Kidney epithelial cell (primary cell): ENCODE results near the gene C1QTNF8. TPM values are rescaled to one million over a fixed set of nuclear protein-coding genes. Genes with fewer than 3 reads are reported as not detected.

Experiments
- DNase-seq: peaks from one replicate; pipeline ENCODE4 v3.0.0-alpha.2; 2010; ENCODE audit warnings: low read depth
- H3K27me3 ChIP-seq: 2 replicates; pipeline ENCODE4 v1.6.0; 2011; ENCODE audit warnings: low read length; ENCODE audit not compliant: control insufficient read depth, insufficient read depth
- H3K36me3 ChIP-seq: 2 replicates; pipeline ENCODE4 v1.5.1; 2011; ENCODE audit warnings: low read length; ENCODE audit not compliant: control insufficient read depth, insufficient read depth
- H3K4me3 ChIP-seq: 2 replicates; pipeline ENCODE4 v1.5.1; 2011; ENCODE audit warnings: low read depth, mild to moderate bottlenecking, control low read depth, low read length
- CTCF ChIP-seq: IDR thresholded peaks from 2 replicates; pipeline ENCODE4 v1.5.1; 2011; ENCODE audit warnings: mild to moderate bottlenecking, moderate library complexity, low read length, control low read depth, inconsistent platforms; ENCODE audit not compliant: insufficient read depth, poor library complexity, severe bottlenecking
- total RNA-seq: library from RNA; depleted of rRNA; stranded (reverse); fragments of >200 nt; gene quantifications from 2 replicates; pipeline ENCODE4 v1.2.3, GENCODE V29; 2015

The C1QTNF8 gene
- total RNA-seq, 1 donor from 2014 or later = not detected

GRCh38 chr16:1121601-1122397 lies 25.8 kb upstream of the C1QTNF8 start:
- no peaks in the 10 kb centered on the region for H3K36me3 ChIP-seq
- no peak for DNase-seq
- no peak for TF ChIP-seq CTCF
- peaks cover 45% of the 10 kb centered on the region for H3K27me3 ChIP-seq
- H3K4me3 ChIP-seq = no peak overlapping the region

- H3K4me3 ChIP-seq = no peak overlapping the region
- H3K36me3 ChIP-seq = no peaks in the 10 kb centered on the region
- H3K27me3 ChIP-seq = peaks cover 39% of the 10 kb centered on the region
- no peak for DNase-seq
- no peak for TF ChIP-seq CTCF
These were observed 25.0 kb upstream of the C1QTNF8 start for GRCh38 chr16:1121009-1121408.

- TF ChIP-seq CTCF = no peak
- Histone ChIP-seq H3K4me3 (no peak overlapping the region), H3K36me3 (no peaks in the 10 kb centered on the region), H3K27me3 (peaks cover 35% of the 10 kb centered on the region)
- no peak for DNase-seq
These were observed 24.5 kb upstream of the C1QTNF8 start for GRCh38 chr16:1120577-1120941.

- Histone ChIP-seq H3K27me3 (peaks cover 33% of the 10 kb centered on the region), H3K4me3 (no peak overlapping the region), H3K36me3 (no peaks in the 10 kb centered on the region)
- no peak for DNase-seq
- no peak for TF ChIP-seq CTCF
These were observed 23.9 kb upstream of the C1QTNF8 start for GRCh38 chr16:1119766-1120576.

- Histone ChIP-seq H3K27me3 (peaks cover 33% of the 10 kb centered on the region), H3K4me3 (no peak overlapping the region), H3K36me3 (no peaks in the 10 kb centered on the region)
- no peak for TF ChIP-seq CTCF
- no peak for DNase-seq
These were observed 23.1 kb upstream of the C1QTNF8 start for GRCh38 chr16:1119129-1119528.
